Measurements from ENCODE around the gene FAM167B. TPM values are rescaled to one million over a fixed set of nuclear protein-coding genes. Genes with fewer than 3 reads are reported as not detected.
A peak's percentile ranks its signal among the peaks of the same experiment; 100 is the strongest.

Gene FAM167B
- total RNA-seq, 3 donors from 2014 or later = 3.4 to 5.5 (median 5.5) TPM

- Histone ChIP-seq H3K9me3 (no peaks in the 10 kb centered on the region), H3K4me3 (peak within 1 kb of the TSS; percentile 18), H3K36me3 (ENCODE audit: low read depth) (no peaks in the 10 kb centered on the region), H3K4me1 (ENCODE audit: low read depth) (peaks cover 11% of the 10 kb centered on the region)
- no peak for TF ChIP-seq CTCF (IDR thresholded peaks at IDR 0.05)
- peak; percentile 49 for ATAC-seq
- peak; percentile 59 to 80 (median 68) for DNase-seq
- intact Hi-C loops (cut with DNase I, micrococcal nuclease) = no loop called here
These were observed 46.6 kb upstream of the FAM167B start, which contains the start of gene CCDC28B for GRCh38 chr1:32200226-32201010. CCDC28B (plus strand) TSS chr1:32200595; CDS start chr1:32201936, 1,341 bp downstream.

GRCh38 chr1:32201011-32201855 is 45.8 kb upstream of the FAM167B start:
- Histone ChIP-seq H3K4me1 (ENCODE audit: low read depth) (peaks cover 13% of the 10 kb centered on the region), H3K9me3 (no peaks in the 10 kb centered on the region), H3K4me3 (peak overlapping the region; percentile 18), H3K36me3 (ENCODE audit: low read depth) (no peaks in the 10 kb centered on the region)
- DNase-seq (peak; percentile 77 to 89 (median 80)), ATAC-seq (peak; percentile 27)
- no peak for TF ChIP-seq CTCF (IDR thresholded peaks at IDR 0.05)
- intact Hi-C loops (cut with DNase I, micrococcal nuclease) = no loop called here

GRCh38 chr1:32204943-32205361 is 42.1 kb upstream of the FAM167B start:
- no peak for TF ChIP-seq CTCF (IDR thresholded peaks at IDR 0.05)
- intact Hi-C loops (cut with DNase I, micrococcal nuclease) = no loop called here
- Histone ChIP-seq H3K4me1 (ENCODE audit: low read depth) (peaks cover 22% of the 10 kb centered on the region), H3K4me3 (no peak overlapping the region), H3K36me3 (ENCODE audit: low read depth) (no peaks in the 10 kb centered on the region), H3K9me3 (no peaks in the 10 kb centered on the region)
- ATAC-seq (peak; percentile 13), DNase-seq (peak in 2 of 3 donors; percentile 55 to 62)

- intact Hi-C loops (cut with DNase I, micrococcal nuclease) = no loop called here
- H3K9me3 ChIP-seq = no peaks in the 10 kb centered on the region
- ATAC-seq = peak; percentile 80
- H3K4me3 ChIP-seq = peak within 1 kb of the TSS; percentile 7
- H3K36me3 ChIP-seq (ENCODE audit: low read depth) = no peaks in the 10 kb centered on the region
- DNase-seq = peak; percentile 89 to 92 (median 91)
- no peak for TF ChIP-seq CTCF (IDR thresholded peaks at IDR 0.05)
- peaks cover 22% of the 10 kb centered on the region for H3K4me1 ChIP-seq (ENCODE audit: low read depth)
These were observed 41.3 kb upstream of the FAM167B start, which contains the start of gene IQCC for GRCh38 chr1:32205401-32206370. IQCC (plus strand) TSS chr1:32205671; CDS start chr1:32205682, 11 bp downstream.

GRCh38 chr1:32208469-32208868 is 38.6 kb upstream of the FAM167B start:
- no peak overlapping the region for H3K4me3 ChIP-seq
- no peak for TF ChIP-seq CTCF (IDR thresholded peaks at IDR 0.05)
- H3K36me3 ChIP-seq (ENCODE audit: low read depth) = no peaks in the 10 kb centered on the region
- peak; percentile 16 for ATAC-seq
- DNase-seq = no peak
- peaks cover 16% of the 10 kb centered on the region for H3K4me1 ChIP-seq (ENCODE audit: low read depth)
- no peaks in the 10 kb centered on the region for H3K9me3 ChIP-seq
- intact Hi-C loops (cut with DNase I, micrococcal nuclease) = no loop called here

Measured in mucosa of descending colon (tissue), 3 donors.